A204.1 (cell line): ENCODE results near the gene PAXX.

Experiments
- FAIRE-seq: peaks from 2 replicates; lab custom pipeline; 2012; peaks lifted over from hg19 to GRCh38; lab: Jason Lieb, UNC

PAXX gene, protein sequence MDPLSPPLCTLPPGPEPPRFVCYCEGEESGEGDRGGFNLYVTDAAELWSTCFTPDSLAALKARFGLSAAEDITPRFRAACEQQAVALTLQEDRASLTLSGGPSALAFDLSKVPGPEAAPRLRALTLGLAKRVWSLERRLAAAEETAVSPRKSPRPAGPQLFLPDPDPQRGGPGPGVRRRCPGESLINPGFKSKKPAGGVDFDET

DNA sequence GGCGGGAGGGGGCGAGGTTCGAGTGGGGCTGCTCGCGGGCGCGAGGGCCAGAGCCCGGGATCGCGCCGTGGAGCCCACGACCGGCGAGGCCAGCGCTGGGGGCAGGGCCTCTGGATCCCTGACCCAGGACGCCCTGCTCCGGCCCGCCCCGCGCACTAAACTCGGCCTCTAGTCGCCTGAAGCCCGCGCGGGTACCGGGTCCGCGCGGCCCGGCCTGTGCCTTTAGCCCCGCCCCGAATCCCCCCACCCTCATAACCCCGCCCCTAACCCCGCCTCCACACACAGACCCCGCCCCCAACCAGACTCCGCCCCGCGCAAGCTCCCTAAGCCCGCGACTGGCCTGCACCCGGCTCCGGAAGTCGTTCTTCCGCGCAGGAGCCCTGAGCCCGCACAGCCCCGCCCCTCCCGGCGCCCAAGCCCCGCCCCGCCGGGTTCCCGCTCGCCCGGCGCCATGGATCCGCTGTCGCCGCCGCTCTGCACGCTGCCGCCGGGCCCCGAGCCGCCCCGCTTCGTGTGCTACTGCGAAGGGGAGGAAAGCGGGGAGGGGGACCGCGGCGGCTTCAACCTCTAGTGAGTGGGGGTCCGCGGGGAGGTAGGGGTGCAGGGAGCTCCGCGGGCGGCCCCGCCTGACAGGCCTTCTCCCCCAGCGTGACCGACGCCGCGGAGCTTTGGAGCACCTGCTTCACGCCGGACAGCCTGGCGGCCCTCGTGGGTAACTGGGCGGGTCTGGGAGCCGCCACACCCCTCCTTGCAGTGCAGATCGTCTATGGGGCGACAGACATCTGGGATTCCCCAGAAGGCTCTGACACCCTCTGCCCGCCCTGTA lies at the start of gene PAXX:
PAXX (plus strand) TSS at position 430 of the 826 bp plus-strand sequence; CDS start at position 452, 22 bp downstream.
- FAIRE-seq, result no peak

DNA sequence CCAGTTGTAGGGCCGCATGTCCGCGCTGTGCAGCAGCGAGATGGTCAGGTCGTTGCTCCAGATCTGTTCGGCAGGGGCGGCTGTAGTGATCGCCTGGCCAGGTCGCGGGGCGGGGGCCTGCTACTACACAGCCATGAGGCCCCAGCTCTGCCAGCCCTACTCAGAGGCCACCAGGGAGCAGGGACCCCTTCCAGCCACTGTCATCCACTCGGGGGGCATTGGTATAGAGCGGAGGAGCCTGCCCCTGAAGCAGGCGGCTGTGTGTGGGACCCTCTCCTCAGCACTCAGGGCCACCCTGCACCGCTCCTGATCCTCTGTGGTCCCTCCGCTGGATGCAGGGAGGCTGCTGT lies 49.4 kb upstream of the PAXX start:
- no peak for FAIRE-seq

DNA sequence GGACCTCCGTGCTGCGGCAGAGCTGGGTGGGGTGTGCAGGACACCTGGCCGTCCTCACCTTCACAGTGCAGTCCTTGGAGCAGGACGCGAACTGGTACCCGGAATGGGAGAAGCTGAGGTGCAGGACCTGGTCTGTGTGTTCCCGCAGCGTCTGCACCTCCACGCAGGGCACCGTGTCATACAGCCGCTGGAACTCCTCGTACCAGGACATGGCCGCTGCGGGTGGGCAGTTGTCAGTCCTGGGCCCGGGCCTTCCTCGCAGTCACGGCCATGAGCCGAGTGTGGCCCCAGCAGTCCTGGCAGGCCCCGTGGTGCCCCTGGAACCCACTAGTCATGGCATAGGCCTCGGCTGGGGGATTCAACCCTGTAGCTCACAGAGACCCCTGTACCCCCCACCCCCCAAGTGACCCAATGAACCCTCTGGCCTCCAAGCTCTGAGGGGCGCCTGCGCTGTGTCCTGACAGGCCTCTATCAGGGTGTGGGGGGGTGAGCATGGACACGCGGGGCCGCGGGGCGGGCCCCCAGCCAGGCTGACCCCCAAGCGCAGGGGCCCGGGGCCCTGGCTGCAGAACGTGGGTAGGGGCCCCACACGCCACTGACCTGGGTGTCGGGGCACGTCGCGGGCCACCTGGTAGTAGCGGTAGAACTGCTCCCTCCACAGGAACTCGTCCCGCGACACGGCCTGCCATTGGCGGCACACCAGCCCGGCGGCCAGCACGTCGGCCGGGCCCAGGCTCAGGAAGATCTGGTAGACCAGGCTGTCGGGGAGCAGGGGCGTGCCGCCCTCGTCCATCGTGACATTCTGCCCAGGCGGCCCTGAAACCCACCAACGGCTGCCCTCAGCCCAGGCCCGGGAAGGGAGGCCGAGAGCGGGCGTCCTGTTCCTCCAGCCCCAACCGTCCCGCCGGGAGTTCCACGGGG lies 48.7 kb upstream of the PAXX start:
- FAIRE-seq, result no peak

DNA sequence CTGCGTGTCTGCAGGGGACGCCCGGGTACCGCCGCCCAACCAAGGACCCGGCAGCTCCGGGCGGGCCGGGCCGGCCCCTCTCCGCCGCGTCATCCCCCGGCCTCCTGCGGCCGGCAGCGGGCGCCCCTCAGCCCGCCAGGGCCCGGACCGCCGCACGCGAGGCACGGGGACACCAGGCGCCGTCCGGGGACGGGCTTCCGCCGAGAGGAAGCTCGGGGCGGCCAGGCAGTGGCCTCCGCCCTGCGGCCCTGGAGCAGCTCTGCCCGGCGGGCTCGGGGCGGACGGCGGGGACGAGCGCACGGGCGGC lies 48.1 kb upstream of the PAXX start:
- FAIRE-seq, result no peak

DNA sequence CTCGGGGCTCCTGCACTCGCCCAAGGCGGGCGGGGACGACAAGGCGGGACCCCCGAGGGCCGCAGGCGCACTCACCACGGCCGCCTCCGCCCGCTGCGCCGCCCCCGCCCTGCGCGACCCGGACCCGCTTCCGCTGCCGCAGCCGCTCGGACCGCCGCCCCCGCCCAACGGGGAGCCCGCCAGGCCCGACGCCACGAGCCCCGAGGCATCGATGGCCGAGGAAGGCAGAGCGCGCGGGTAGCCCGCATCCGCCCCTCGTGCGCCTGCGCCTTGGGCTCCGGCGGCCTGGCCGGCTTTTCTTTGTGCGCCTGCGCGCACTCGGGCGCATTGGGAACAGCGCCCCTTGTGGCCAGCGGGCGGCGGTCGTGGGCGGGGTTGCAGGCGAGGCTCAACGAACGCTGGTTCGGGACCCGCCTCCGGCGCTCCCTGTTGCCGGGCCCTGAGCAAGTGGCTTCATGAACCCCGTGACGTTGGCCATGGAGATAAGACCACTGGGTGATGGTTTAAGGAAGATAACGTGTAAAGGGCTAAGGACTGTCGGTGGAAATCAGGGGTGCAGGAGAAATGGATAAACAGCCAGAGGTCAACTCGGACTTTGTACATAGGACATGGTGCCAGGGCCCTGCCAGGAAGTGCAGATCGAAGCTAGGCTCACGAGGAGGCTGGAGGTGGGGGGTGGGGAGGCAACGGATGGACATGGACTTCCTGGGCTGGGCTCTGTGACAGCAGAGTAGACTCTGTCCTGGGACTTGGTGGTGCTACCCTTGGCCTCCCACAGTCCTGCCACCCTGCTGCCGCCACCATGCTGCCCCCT lies 47.5 kb upstream of the PAXX start, which contains the start of the genes C8G and FBXW5:
C8G (plus strand) TSS at position 725 of the 814 bp plus-strand sequence; CDS start at position 803, 78 bp downstream.
FBXW5 (minus strand) TSS at position 220 of the 814 bp plus-strand sequence. CDS start 655 bp downstream, outside the sequence.
- no peak for FAIRE-seq

DNA sequence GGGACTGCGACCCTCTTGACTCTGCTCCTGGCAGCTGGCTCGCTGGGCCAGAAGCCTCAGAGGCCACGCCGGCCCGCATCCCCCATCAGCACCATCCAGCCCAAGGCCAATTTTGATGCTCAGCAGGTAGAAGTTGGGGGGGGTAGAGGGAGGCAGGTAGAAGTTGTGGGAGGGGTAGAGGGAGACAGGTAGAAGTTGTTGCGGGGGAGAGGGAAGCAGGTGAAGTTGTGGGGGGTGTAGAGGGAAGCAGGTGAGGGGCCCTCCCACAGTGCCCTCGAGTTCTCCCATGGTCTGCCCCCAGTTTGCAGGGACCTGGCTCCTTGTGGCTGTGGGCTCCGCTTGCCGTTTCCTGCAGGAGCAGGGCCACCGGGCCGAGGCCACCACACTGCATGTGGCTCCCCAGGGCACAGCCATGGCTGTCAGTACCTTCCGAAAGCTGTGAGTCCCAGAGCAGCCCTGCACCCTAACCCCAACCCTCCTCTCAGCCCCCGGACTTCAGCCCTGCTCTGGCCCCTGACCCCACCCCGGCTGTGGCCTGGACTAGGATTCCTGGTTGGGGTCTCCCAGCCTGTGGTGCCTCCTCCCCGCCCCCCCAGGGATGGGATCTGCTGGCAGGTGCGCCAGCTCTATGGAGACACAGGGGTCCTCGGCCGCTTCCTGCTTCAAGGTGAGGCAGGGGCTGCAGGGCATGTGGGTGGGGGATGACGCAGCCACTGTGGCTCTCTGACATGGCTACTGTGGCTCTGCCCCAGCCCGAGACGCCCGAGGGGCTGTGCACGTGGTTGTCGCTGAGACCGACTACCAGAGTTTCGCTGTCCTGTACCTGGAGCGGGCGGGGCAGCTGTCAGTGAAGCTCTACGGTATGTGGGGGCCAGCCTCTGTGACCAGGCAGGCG lies 46.6 kb upstream of the PAXX start:
- no peak for FAIRE-seq

DNA sequence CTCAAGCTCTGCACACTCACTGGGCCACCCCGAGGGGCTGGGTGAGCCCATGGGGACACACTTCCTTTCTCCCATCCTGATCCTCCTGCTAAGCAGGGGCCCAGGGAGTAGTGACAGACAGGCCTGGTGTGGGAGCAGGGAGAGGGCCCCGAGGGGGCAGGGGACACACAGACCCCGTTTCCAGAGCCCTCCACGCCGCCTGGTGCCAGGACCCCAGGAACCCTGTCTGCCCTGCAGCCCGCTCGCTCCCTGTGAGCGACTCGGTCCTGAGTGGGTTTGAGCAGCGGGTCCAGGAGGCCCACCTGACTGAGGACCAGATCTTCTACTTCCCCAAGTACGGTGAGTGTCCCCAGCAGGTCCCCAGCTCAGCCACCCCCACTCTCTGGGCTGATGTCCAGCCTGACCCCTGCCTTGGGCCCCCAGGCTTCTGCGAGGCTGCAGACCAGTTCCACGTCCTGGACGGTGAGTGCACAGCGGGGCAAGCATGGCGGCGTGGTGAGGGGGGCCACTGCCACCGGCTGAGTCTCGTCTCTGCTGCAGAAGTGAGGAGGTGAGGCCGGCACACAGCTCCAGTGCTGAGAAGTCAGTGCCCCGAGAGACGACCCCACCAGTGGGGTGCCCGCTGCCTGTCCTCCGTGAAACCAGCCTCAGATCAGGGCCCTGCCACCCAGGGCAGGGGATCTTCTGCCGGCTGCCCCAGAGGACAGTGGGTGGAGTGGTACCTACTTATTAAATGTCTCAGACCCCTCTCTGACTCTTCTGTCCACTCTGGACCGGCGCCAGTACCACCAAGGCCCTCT lies 45.8 kb upstream of the PAXX start:
- no peak for FAIRE-seq

DNA sequence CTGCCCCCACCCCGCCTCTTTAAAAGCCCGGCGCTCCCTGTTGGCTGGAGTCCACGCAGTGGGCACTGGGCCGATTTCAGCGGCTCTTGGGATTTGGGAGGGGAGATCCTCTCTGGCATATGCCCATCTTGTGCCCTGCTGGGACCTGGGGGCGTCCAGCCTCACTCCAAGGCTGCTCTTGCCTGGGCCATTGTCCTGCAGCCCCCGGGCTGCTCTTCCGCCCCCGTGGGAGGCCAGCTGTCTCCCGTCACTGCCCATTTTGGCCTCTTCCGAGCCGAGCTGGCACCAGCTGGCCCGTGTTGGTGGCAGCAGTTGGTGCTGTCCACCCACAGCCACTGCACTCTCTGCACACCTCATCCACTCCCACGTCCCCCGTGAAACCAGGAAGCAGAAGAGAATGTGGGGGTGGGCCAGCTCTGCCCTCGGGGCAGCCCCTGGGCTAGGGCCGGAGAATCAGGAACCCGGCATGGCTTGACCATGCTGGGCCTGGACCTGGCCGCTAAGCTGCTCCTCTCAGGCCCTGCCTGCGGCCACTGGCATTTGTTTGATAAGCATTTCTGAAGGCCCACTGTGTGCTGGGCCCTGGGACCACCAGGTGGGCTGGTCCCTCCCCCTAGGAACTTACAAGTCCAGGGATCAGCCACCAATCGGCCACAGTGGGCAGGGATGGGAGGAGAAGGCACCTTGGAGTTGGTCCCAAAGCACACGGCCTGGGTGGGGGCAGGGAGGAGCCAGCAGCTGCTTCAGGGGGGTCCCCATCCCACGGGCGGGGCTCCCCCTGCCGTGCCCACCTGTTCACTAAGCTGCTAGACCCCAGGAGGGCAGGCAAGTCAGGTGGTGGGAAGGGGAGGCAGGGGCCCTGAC lies 45.0 kb upstream of the PAXX start:
- FAIRE-seq, result no peak

DNA sequence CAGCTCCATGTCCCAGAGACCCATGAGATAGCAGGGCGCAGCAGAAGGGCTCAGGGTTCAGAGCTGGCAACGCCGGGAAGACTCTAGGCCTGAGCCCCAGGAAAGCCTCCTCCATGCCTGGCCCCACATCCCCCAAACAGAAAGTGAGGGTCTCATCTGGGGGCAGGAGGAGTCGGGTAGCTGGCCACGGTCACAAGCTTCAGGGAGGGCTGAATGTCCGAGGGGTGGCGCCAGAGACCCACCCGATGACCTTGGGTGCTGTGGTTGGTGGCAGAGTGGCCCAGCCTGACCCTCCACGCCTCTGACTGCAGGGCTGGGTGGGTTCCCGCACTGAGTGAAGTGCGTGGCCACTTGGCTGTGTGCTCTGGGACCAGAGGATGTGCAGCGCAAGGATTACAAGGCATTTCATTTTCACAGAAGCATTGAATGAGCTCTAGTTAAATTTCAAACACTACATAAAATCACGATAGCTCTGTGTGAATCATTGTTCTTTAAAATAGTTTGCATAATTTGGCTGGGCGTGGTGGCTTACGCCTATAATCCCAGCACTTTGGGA lies 44.2 kb upstream of the PAXX start:
- FAIRE-seq, result no peak

DNA sequence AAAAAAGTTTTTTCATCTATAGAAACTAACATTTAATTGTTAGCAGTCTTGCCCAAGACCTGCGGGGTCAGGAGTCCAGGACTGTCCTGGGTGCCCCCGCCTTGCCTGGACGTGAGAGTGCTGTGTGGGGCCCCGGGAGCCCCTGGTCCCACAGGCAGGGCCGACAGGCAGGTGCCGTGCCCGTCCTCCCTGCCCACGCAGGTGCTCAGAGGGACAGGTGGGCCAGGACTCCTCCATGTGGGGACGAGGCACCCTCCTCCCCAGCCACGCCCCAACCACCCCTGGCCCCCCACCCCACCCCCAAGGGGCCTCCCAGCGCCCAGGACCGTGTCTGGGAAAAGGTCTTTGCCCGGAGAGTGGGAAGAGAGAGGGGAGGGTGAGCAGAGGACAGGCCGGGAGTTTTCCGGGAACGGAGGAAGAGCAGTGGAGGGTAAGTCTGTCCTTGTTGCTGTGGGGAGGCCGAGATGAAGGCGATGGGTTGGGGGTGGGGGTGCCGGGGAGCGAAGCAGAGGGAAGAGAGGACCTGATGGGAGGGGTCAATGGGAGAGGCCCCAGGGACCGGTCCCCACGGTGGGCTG lies 42.9 kb upstream of the PAXX start:
- FAIRE-seq, result no peak

DNA sequence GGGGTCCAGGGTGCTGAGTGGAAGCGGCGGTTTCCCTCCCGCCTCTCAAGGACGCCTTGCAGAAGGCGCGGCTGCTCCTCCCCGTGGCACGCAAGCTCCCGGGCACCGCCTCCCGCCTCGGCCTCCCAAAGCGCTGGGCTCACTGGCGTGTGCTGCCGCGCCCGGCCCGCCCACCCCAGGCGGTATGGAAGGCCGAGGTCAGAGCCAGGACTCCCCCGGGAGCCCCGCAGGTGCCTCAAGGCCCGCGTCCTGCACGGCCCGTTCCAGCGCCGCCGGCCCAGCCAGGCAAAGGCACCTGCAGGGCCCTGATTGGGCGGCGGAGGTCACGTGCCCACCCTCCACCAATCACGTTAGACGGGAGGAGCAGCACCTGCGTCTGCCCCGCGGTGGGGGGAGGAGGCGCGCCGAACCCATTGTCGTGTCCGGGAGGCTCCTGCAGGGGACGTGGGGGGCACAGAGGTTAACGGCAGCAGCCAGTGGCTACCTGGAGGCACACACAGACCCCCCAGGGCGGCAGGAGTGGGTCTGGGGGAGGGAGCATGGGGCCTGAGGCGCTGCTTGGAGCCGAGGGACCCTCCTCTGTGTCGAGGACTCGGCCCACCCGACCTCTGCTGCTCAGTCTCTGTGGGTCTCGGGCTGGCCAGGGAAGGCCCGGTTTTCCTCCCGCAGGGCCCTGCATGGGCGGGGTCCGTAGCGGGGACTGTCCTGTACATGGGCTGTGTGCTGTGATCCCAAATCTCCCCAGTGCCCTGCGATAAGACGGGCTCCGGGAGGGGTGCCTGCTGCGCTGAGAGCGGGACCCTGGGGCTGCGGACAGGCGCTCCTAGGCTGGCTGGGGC lies 42.2 kb upstream of the PAXX start:
- no peak for FAIRE-seq

DNA sequence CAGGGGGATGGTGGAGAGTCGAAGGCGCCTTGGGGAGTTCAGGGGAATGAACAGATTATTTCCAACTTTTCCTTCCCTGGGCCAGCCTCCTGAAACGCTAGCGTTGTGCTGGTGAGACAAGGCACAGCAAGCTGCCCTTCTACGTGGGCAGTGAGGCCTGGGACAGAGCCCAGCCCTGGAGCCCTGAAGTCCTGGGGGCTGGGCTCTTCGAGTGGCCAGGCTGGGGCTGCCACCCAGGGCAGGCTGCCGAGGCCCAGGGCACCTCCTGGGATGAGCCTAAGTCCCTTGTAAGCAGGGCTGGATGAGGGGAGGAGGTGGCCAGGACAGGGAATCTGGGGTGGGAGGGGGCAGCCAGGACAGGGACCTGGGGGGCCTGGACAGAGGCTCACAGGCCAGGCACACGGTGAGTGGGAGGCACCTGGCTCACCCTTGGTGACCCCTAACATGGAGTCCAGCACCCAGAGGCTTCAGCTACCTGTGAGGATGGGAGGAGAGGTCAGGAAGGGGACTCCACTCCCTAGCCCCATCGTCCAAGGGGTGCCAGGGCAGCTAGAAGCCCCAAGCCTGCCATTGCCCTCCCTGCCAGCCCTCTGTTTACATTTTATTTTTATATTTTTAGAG lies 41.5 kb upstream of the PAXX start:
- no peak for FAIRE-seq

DNA sequence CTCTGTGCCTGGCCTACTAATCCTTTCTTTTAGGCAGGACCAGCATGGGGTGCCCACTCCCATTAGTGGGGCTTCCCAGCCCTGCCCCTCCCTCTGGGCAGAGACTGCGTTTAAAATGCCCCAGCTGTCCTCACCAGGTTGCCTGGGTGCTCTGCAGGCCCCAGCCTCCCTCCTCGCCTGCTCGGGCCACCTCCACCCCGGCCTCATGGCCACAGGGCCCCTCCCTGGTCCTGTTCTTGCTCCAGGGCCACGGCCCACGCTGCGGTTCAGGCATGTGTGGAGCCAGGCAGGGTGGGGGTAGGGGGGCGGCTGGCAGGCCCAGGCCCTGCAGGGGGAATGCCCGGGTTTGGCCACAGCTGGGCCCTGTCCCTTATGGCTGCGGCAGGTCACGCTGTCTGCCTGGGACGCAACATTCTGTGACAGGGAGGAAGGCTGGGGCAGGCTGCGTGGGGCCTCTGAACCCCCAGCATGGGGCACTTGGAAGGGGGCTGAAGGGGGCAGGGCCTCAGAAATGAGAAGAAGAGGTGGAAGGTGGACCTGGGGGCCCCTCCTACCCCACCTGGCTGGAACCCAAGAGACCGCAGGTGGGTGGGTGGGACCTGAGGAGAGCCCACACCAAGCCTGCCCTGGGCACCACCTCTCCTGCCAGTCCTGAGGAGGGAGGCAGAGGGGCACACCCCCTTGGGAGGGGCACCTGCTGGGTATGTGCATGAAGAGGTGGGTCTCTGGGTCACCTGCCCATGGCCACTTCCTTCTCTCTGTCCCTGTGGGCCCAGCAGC lies 40.5 kb upstream of the PAXX start, which contains the start of gene LCN12:
LCN12 (plus strand) TSS at position 733 of the 780 bp plus-strand sequence. CDS start 55 bp downstream, outside the sequence.
- FAIRE-seq, result no peak

DNA sequence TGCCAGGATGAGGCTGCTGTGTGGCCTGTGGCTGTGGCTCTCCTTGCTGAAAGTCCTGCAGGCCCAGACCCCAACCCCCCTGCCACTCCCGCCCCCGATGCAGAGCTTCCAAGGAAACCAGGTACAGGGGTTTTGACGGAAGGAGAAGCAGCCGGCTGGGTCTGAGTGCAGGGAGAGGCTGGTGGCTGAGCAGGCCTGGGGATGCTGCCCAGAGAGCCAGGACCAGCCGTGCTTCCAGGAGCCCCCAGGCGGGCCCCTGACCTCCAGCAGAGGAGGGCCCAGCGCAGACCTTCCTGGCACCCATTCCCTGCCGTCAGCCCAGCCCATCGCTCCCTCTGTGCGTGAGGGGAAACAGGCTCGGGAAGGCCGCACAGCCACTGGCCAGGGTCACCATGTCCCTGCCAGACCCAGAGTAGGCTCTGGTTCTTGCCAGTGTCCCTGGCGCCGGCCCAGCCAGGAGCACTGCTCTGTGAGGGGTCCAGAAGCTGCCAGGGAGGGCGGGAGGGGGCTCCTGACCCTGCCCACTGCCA lies 39.8 kb upstream of the PAXX start:
- no peak for FAIRE-seq

DNA sequence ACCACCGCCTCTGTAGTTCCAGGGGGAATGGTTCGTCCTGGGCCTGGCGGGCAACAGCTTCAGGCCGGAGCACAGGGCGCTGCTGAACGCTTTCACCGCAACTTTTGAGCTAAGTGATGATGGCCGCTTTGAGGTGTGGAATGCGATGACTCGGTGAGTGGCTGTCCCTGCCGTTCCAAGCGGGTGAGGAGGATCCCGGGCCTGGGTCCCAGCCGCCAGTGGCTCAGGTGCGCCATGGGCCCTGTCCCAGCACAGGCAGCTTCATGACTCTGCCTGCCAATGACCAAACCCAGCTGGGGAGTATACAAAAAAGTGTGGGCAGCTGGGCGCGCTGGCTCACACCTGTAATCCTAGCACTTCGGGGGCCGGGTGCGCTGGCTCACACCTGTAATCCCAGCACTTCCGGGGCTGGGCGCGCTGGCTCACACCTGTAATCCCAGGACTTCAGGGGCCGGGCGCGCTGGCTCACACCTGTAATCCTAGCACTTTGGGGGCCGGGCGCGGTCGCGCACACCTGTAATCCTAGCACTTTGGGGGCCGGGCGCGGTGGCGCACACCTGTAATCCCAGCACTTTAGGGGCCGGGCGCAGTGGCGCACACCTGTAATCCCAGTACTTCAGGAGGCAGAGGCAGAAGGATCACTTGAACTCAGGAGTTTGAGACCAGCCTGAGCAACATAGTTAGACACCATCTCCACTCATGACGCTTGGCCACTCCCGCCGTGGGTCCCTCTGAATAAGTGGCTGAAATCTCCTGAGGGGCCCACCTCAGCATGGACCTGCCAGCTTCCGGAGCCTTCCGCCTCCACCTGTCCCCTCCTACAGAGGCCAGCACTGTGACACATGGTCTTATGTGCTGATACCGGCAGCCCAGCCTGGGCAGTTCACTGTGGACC lies 39.1 kb upstream of the PAXX start:
- no peak for FAIRE-seq
